ENCODE data around the gene LRRC3C.
A peak's percentile ranks its signal among the peaks of the same experiment; 100 is the strongest.
"Not testable (repeated sequence)": the region's sequence is repeated elsewhere in the genome, so short reads cannot be mapped to it uniquely, and the experiment has no call there.

The LRRC3C gene

DNA sequence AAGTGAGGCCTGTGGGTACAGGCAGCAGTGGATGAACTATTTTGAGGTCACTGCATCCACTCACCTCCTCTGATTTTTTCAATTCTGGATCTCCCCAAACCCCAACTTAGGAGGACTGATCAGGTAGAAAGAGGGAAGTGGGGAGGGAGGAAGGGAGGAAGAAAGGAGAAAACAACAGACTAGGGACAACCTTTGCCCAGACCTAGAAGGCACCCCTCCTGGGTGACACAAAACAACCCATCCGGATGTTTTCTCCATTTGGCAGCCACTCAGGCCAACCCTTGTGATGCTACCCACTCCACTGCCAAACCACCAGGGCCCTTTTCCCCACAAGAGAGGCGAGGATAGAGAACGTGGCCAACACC, 2.9 kb upstream of the LRRC3C start:
- DNase-seq, result no peak

DNA sequence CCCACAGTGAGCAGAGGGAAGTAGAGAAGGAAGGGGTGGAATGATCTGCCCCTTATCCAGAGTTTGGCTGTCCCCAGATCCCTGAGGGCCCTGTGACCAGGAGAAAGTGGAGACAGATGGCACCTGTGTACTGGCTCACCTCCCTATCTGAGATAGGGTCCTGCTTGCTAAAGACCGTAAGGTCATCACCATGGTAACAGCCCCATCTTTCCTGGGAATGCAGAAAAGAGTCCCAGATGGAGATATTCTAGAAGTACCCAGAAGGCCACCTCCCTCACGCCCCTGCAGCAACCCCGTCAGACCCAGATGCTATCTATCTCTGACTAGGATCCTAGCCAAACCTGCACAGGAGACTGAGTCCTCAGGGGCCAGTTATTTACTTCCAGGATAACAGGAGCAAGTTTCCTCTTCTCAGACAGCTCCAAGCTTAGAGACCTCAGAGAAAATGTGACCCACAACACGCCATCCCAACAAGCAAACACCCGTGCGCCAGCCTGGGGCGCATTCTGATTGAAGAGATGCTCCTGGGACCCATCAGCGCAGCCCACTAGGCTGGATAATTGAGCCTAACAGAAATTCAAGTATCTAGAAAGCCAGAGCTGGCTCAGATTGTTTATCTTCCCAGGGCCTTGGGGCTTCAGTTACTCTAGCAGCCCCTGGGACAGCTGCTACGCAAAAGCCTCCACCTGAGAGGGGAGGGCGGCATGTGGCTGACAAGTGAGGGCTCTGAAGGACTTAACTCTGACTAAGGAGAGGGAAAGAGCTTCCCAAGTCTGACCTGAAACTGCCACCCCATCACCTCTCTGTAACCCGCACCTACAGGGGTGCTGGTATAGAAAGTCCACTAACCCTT, 2.0 kb upstream of the LRRC3C start:
- DNase-seq, result no peak

DNA sequence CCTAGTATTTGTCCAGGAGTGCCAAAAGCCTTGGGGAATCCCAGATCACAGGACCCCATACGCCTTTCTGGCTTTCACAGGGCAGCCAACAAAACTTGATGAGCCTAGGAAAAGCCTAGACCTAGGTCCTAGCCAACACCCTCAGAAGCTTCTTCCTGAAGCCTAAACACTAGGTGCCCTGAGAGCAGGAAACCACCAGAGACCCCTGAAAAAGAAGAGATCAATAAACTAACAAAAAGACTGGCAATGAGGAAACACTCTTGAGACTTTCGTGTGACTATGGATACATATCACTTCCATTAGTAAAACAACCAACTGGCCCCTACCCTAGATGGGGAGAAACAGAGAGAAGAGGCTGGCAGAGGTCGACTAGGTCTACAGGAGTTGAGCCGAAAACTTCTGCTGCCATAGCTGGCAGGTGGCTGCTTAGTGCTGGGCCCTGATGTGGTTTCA, 1.4 kb upstream of the LRRC3C start:
- DNase-seq, result no peak

DNA sequence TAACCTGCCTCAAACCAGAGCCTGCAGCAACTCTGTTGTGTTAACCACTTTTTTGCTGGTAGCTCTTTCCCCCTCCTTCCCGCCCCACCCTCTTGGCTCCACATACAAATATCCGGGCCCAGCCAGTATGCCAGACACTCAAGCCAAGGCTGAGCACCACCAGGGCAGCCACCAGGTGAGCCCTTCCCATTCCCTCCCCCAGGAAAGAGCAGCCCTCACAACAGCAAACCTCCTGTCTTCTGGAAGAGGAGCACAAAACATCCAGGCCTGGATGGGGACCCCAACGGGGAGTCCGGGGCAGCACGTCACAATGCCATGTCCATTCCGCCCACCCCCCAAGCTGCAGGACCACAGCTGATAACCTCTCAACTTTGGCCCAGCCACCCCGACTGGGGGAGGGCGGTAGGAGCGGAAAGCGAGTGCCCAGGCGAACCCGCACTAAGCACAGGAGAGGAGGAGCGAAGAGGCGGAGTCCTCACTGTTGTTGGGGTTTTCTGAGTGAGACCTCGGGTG, 888 bp upstream of the LRRC3C start:
- DNase-seq, result no peak

DNA sequence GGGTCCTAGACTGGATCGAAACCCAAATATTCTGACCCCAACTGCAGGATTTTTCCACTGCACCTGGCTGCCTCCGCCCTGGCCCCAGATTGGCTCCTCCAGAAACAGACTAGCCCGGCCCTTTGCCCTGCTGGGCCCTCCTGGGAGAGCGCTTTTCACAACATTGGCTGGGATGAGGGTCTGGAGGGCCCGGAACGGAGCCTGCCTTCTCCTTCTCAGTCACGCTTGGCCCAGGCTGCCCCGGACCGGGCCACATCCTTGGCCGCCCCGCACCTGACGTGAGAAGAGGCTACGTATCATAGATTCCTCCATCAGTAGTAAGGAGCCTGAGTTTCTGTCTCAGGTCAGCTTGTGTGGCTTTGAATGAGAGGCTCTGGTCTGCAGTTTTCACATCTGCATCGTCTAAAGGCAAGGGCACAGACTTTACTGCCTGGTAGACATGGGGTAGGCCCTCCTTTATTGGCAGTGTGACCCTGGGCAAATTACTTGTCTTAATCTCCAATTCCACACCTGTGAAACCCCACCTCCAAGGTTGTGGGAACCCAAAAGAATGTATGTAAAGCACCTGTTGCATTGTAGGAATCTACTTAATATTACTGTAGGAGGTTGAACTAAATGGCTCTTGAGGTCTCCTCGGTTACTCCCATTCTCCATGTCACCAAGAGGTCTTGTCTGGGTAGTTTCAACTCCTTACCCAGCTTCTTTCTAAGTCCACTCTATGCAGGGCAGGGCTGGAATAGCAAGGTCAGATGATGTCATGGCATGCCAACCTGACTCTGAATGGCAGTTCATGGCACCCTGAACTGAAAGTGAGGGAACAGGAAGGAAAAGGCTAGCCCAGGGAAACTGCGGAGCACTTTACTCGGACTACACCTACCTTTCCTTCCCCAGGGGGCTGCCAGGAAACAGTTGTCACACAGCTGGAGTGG, 661 bp downstream of the LRRC3C start:
- no peak for DNase-seq

DNA sequence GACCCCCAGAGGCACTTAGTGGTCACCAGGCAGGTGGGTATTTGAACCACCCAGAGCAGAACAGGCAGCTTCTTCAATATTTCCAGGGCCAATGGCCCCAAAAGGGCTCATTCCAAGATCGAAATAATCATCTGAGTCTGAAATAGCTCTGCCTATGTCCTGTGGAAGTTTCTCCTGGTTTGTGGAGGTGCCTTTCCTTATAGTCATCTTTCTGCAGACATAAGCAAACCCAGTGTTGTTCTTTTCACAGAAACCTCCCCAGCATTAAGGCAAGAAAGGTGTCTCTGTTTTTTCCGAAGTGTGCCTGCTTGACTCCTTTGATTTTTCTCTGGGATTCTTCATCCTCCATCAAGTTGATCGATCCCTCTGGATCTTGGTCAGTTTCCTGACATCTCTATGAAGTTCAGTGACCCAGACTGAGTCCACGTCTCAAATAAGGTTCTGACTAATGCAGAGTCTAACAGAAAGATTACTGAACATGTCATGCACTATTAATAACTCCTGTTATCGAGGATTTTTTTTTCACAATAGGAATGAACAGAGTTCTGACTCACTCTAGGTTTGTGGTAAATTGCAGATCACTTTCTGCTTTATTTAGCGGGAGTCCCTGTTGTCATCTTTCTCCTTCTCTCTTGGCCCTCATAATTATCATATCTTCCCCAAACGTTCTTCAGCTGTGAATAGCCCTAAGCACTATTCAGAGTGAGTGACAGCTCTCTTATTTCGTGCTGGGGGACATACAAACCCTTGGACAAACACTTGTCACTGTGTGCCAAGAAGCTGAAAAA, 1.5 kb downstream of the LRRC3C start:
- DNase-seq, result peak; percentile 96

DNA sequence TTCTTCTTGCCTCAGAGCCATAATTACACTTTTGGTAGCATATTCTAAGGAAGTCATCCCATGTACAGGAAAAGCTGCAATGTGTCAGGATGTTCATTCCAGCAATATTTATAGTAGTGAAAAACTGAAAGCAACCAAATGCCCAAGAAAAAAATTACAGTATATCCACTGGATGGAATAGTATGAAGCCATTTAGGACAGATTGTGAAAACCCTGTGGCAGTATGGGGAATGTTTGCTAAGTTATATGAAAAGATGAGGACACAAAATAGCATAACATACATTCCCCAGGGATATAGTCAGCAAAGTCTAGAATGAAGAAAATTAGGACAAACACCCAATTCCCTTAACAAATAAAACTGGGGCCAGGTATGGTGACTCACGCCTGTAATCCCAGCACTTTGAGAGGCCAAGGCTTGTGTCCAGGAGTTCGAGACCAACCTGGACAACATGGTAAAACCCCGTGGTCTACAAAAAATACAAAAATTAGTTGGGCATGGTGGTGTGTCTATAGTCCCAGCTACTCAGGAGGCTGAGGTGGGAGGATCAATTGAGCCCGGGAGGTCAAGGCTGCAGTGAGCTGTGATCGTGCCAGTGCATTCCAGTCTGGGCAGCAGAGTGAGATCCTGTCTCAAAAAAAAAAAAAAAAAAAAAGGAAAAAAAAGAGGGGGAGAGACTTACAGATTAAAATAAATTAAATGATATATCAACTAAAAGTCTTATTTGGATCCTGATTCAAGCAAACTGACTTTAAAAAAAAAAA, 2.3 kb downstream of the LRRC3C start:
- peak; percentile 90 for DNase-seq

DNA sequence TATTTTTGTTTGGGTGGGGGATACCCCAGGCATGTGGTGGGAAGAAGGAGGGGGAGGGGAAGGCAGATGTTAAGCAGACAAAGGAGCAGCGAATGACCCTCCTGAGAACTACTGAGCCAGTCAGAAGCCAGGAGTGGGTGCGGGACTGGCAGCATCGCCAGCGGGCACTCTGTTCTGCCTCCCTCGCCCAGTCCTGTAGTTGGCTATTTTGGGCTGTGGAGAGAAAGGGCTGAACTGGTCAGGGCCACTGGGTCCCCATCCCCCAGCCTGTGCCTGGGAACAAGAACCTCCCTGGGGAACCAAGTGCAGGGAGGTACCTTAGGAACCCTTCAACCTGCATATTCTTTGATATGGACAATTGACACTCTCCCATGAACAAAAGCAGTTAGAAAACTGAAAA, 6.4 kb downstream of the LRRC3C start:
- no peak for DNase-seq

DNA sequence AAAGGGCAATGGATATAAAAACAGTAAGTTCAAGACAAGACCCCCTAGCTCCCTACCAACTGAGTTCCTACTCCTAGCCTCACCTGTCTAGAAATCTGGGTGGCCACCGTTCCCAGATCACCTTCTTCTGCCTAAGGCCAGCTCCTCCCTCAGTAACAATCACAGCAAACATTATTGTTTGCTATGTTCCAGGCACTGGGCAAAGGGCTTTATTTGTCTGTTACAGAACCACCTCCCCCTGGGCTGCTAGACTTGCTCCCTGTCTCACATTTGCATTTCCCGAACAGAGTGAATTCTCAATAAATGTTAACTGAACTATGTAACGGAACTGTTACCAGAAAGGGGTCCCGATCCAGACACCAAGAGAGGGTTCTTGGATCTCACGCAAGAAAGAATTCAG, 6.8 kb downstream of the LRRC3C start:
- no peak for DNase-seq

DNA sequence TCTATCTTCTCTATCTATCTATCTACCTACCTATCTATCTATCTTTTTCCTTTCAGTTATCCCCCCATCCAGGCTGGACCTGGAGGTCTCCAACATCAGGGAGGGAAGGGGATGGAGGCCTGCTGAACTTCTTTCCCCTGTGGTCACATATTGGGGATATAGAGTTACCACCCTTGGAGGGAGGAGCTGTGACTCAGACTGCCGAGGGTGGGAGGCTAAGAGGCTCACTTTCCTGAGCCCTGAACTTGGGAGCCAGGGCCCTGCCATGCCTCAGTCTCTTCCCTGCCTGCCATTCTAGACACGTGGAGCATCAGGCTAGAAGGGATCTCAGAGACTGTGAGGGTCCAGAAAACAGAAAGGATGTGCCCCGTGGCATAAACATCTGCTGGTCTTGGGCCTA, 8.4 kb downstream of the LRRC3C start:
- peak; percentile 37 for DNase-seq

DNA sequence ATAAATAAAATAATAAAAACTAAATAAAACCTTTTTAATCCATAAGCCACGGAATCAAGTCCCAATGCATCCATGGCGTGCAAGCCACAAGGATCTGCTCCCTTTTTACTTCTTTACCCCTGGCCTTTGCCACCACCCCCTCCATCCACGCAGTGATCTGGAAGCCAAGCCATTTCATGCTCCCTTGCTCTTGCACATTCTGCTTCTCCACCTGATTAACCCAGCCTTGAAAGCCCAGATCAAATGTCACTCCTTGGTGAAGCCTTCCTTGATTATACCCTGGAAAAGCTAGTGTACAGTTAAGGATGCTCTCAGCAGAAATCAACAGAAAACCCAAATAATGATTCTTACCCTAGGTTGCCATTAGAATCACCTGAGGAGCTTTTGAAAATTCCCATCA, 9.9 kb downstream of the LRRC3C start:
- no peak for DNase-seq

DNA sequence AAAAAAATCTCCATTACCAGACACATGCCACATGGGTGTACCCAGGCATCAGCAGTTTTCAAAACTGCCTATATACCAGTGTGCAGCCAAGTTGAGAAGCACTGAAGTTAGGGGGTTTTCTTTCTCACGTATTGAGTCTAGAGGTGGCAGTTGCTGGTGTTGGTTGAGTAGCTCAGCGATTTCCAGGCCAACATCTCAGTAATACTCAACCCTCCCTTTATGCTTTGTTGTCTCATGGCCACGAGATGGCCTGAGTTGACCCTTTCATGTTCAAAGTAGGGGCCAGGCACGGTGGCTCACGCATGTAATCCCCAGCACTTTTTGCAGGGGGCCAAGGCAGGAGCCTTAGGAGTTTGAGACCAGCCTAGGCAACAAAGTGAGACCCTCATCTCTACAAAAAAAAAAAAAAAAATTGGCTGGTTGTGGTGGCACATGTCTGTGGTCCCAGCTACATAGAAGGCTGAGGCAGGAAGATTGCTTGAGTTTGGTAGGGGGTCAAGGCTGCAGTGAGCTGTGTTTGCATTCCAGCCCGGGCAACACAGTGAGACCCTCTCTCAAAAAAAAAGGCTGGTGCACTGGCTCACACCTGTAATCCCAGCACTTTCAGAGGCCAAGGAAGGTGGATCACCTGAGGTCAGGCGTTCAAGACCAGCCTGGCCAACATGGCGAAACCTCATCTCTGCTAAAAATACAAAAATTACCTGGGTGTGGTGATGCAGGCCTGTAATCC, 10.8 kb downstream of the LRRC3C start:
- DNase-seq, result no peak

DNA sequence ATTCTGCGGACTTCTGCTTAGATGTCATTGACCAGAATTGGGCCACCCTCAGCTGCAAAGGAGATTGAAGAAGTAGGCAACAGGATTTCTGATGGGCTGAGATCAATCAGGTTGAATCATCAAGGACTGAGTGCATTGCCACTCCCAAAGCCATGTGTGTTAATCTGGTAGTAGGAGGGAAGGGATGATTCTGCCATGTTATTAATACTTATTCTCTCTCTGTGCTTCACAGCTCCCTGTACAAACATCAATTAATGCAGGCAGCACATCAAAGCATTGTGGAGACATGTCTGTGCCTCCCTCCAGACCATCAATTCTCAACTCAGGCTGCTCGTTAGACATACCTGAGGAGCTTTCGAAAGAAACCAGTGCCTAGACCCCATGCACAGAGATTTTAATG, 11.6 kb downstream of the LRRC3C start:
- DNase-seq, result no peak

DNA sequence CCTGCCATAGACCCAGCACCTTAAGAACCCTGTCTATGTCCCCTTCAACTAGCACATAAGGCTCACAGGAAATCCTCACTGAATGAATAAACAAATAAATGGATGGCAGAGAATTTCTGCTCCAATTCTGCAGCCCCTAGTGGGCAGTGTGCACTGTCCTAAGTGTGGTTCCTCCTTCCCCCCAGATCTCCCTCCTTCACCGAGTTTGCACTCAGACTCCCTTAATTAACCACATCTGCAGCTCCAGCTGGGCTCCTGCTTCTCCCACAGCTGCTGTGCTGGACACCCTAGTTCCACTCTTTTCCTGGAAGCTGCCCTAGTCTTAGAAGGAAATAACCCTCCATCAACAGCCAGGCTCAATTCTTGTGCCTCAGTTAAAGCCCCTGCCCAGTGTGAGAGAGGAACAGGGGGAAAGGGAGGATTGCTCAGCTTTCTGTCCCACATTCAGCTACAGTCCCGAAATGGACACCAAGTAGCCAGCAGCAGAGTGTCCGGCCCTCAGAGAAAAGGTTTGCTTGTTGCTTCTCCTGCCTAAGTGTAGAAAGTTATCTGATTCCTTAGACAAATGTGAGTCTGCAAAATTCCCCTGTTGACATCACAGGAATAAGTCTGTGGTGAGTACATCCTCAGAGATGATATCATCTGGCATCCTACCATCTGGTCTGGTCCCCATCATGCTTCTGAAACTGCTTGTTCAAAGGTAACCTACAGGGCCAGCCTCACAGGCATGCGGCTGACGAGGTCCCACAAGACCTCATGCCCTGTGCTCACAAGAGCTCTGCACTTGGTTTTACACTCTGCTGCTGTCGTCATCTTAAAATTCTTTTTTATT, 12.3 kb downstream of the LRRC3C start:
- peak; percentile 79 for DNase-seq

DNA sequence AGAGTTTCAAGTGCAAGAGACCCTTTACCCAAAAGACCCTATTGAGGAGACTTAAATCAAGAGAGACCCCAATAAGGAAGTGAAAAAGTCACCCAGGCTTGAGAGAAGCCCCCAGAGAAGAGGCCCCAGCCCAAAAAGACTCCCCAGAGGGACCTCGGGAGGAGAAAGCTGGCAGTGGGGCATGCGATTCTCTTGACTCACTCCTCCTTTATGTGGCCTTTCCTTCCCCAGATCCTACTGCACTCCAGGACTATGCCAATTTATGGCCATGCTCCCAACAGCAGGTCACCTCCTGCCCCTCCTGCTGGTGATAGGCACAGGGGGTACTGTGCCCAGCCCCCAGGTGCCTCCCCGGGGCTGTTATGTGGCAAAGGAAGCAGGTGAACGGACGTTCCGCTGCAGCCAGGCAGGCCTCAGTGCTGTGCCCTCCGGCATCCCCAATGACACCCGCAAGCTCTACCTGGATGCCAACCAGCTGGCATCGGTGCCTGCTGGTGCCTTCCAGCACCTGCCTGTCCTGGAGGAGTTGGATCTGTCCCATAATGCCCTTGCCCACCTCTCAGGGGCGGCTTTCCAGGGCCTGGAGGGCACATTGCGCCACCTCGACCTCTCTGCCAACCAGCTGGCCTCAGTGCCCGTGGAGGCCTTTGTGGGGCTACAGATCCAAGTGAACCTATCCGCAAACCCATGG, 16.3 kb downstream of the LRRC3C start:
- no peak for DNase-seq

DNA sequence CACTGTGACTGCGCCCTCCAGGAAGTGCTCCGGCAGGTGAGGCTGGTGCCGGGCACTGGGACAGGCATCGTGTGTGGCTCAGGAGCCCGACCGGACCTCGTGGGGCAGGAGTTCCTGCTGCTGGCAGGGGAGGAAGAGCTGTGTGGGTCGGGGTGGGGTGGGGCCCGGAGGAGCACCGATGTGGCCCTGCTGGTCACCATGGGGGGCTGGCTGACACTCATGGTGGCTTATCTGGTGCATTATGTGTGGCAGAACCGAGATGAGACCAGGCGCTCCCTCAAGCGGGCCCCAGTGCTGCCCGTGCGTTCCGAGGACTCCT, 16.8 kb downstream of the LRRC3C start:
- DNase-seq, result no peak

DNA sequence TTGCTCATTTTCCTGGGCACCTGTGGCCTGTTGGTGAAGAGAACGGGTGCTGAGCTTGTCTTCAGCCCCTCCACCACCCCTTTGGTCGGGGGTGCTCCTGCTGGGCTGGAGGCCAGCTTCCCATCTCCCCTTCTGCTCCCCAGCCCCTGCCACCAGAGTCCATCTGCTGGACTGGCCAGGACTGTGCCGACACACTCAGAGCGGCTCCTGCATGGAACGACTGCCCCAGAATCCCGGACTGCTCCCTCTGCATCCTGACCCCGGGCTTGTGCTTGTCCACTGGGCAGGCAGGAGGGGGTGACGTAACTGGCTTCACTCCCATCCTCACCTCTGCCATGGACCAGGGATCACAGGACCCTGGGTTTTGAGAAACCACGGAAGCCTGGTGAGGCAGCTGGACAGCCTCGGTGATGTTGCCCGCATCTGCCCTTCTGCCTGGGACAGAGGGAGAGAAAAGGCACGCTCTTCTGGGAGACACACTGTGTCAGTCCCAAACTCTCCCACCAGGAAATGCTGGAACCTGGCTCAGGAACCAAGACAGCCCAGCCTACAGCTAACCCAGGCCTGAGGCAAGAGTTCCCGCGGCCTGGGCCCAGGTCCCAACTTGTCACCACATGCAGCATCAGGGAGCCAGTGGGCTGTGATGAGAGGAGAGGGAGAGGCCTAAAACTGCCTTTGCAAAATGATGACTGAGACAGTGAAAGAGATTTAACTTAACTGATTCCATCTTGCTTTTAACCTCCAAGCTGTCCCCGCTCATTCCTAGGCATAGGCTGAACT, 19.2 kb downstream of the LRRC3C start:
- no peak for DNase-seq

DNA sequence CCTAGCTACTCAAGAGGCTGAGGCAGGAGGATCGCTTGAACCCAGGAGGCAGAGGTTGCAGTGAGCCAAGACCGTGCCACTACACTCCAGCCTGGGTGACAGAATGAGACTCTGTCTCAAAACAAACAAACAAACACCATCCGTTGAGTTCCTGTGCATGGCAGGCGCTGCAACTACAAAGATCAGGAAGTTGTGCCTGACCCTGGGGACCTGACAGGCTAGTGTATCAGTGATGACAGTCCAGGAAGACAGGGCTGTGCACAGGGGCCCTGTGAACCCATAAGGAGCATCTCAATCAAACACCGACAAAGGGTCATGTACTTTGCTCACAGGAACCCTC, 20.9 kb downstream of the LRRC3C start:
- not testable (repeated sequence) for DNase-seq

DNA sequence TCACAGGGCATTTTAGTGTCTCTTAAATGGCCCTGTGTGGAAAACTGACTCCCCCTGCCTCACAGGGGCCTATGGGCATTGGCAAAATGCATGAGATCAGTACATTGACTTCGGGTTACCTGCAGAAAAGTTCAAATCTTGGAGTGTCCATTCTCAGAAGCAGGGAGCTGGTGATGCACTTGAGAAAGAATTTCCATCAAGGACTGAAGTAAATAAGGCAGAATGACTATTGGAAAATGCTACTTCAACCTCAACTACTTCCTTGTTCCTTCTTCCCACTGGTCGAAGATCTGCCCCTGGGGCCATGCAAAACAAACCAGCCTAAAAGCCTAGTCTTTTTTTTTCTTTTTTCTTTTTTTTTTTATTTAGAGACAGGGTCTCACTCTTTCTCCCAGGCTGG, 21.5 kb downstream of the LRRC3C start:
- no peak for DNase-seq
